OCI-LY3 (cell line): Measurements from ENCODE around the gene WNT3.

Source experiments
- EZH2phosphoT487 ChIP-seq: fragments of 200-600 bp; shearing (Covaris generic); IDR thresholded peaks from 2 replicates; pipeline ENCODE4 v1.6.1; 2018; ENCODE audit warnings: antibody characterized with exemption, mixed run types, low read depth
- TF ChIP-seq, protein P1 (sequence below): fragments of 200-600, 300-600 bp; sonication (generic); IDR thresholded peaks from 2 replicates; pipeline ENCODE4 v1.5.1; 2014; ENCODE audit warnings: antibody characterized with exemption, low read length, low read depth

DNA sequence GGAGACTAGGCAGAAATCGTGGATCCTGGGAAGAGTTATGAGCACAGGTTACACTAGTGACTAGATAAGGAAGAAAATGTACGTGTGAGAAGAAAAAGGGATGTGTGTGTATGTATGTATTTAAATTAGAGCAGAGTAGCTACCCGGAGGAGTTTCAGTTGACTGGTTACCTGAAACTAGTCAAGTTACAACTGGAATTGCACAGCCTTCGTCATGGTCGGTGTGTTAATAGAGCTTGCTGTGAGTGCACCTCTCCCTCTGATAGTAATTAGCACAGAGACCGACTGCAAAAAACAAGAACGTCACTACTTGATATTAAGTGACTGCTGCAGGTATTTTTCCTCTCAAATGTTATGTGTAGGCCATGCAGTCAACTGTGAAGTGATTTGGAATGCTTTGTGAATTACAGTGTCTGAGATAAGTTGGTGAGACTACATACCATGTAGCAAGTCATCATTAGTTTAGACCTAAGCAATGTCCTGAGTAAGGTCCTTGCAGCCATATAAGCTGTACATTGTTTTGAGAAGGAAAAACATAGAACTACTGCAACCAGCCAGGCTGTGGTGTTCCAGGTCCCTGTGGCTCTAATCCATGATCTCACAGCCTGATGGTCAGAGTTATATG is 95.7 kb downstream of the WNT3 start:
- no peak for TF ChIP-seq EZH2phosphoT487
- TF ChIP-seq, protein P1, sequence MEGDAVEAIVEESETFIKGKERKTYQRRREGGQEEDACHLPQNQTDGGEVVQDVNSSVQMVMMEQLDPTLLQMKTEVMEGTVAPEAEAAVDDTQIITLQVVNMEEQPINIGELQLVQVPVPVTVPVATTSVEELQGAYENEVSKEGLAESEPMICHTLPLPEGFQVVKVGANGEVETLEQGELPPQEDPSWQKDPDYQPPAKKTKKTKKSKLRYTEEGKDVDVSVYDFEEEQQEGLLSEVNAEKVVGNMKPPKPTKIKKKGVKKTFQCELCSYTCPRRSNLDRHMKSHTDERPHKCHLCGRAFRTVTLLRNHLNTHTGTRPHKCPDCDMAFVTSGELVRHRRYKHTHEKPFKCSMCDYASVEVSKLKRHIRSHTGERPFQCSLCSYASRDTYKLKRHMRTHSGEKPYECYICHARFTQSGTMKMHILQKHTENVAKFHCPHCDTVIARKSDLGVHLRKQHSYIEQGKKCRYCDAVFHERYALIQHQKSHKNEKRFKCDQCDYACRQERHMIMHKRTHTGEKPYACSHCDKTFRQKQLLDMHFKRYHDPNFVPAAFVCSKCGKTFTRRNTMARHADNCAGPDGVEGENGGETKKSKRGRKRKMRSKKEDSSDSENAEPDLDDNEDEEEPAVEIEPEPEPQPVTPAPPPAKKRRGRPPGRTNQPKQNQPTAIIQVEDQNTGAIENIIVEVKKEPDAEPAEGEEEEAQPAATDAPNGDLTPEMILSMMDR = no peak
